HEK293 (cell line): Measurements from ENCODE around the gene ACRBP.

Source experiments
- GLIS2 ChIP-seq: fragments of 450-650 bp; formaldehyde crosslinking; IDR thresholded peaks from 2 replicates; pipeline ENCODE4 v1.5.1; 2016; ENCODE audit warnings: missing biosample characterization, missing genetic modification characterization
- INSM2 ChIP-seq: fragments of 450-650 bp; formaldehyde crosslinking; IDR thresholded peaks from 2 replicates; pipeline ENCODE4 v1.5.1; 2016; ENCODE audit warnings: missing biosample characterization, missing genetic modification characterization
- KLF17 ChIP-seq: fragments of 450-650 bp; formaldehyde crosslinking; IDR thresholded peaks from 2 replicates; pipeline ENCODE4 v1.5.1; 2016; ENCODE audit warnings: missing biosample characterization, missing genetic modification characterization
- OSR2 ChIP-seq: fragments of 450-650 bp; formaldehyde crosslinking; IDR thresholded peaks from 2 replicates; pipeline ENCODE4 v1.5.1; 2016; ENCODE audit warnings: missing biosample characterization, missing genetic modification characterization
- PATZ1 ChIP-seq: fragments of 450-650 bp; formaldehyde crosslinking; IDR thresholded peaks from 2 replicates; pipeline ENCODE4 v1.5.1; 2016; ENCODE audit warnings: missing biosample characterization, missing genetic modification characterization
- PRDM10 ChIP-seq: fragments of 450-650 bp; formaldehyde crosslinking; IDR thresholded peaks from 2 replicates; pipeline ENCODE4 v1.5.1; 2016; ENCODE audit warnings: missing biosample characterization, missing genetic modification characterization
- ZBTB11 ChIP-seq: fragments of 450-650 bp; formaldehyde crosslinking; conservative IDR thresholded peaks from 2 replicates; pipeline ENCODE4 v1.5.1; 2016; ENCODE audit warnings: low read depth, missing biosample characterization, missing genetic modification characterization
- ZNF10 ChIP-seq: fragments of 450-650 bp; formaldehyde crosslinking; IDR thresholded peaks from 2 replicates; pipeline ENCODE4 v1.5.1; 2017; ENCODE audit warnings: missing biosample characterization, missing genetic modification characterization
- ZNF18 ChIP-seq: fragments of 450-650 bp; formaldehyde crosslinking; IDR thresholded peaks from 2 replicates; pipeline ENCODE4 v1.5.1; 2016; ENCODE audit warnings: missing biosample characterization, missing genetic modification characterization
- ZNF341 ChIP-seq: fragments of 450-650 bp; formaldehyde crosslinking; IDR thresholded peaks from 2 replicates; pipeline ENCODE4; 2016; ENCODE audit warnings: low read depth, missing biosample characterization, missing genetic modification characterization
- ZNF398 ChIP-seq: fragments of 450-650 bp; formaldehyde crosslinking; IDR thresholded peaks from 2 replicates; pipeline ENCODE4 v1.5.1; 2017; ENCODE audit warnings: missing biosample characterization, missing genetic modification characterization
- ZNF423 ChIP-seq: fragments of 450-650 bp; formaldehyde crosslinking; IDR thresholded peaks from 2 replicates; pipeline ENCODE4 v1.5.1; 2016; ENCODE audit warnings: missing biosample characterization, missing genetic modification characterization
- ZNF600 ChIP-seq: fragments of 450-650 bp; formaldehyde crosslinking; IDR thresholded peaks from 2 replicates; pipeline ENCODE4 v1.5.1; 2016; ENCODE audit warnings: missing biosample characterization, missing genetic modification characterization
- ZNF692 ChIP-seq: fragments of 450-650 bp; formaldehyde crosslinking; IDR thresholded peaks from 2 replicates; pipeline ENCODE4 v1.5.1; 2016; ENCODE audit warnings: missing biosample characterization, missing genetic modification characterization
- ZNF785 ChIP-seq: fragments of 450-650 bp; formaldehyde crosslinking; IDR thresholded peaks from 2 replicates; pipeline ENCODE4 v1.5.1; 2016; ENCODE audit warnings: missing biosample characterization, missing genetic modification characterization

Gene ACRBP

GRCh38 chr12:6605421-6606330, 41.6 kb downstream of the ACRBP start (continued):
- TF ChIP-seq ZNF398 (tag by site-specific recombination) (no peak), ZNF18 (peak; percentile 79), ZNF600 (tag by site-specific recombination) (0 out of 2 replicates have a peak, but pooled peaks have one; percentile 25), ZBTB11 (tag by site-specific recombination) (peak; percentile 17; the same call in 1 of the 2 replicates), ZNF423 (tag by site-specific recombination) (0 out of 2 replicates have a peak, but pooled peaks have one; percentile 2), INSM2 (tag by site-specific recombination) (0 out of 2 replicates have a peak, but pooled peaks have one; percentile 6), KLF17 (0 out of 2 replicates have a peak, but pooled peaks have one; percentile 15), ZNF341 (tag by site-specific recombination) (peak; percentile 16; the same call in 1 of the 2 replicates), PRDM10 (tag by site-specific recombination) (0 out of 2 replicates have a peak, but pooled peaks have one; percentile 9), PATZ1 (peak; percentile 41; the same call in 1 of the 2 replicates), GLIS2 (tag by site-specific recombination) (peak; percentile 9; the same call in 1 of the 2 replicates), OSR2 (tag by site-specific recombination) (peak; percentile 51), ZNF10 (tag by site-specific recombination) (no peak), ZNF785 (tag by site-specific recombination) (no peak), ZNF692 (tag by site-specific recombination) (peak; percentile 56)
